OCI-LY7 (cell line): ENCODE measurements around the gene BBS4. TPM values are rescaled to one million over a fixed set of nuclear protein-coding genes. Genes with fewer than 3 reads are reported as not detected.
"Not testable (repeated sequence)": the region's sequence is repeated elsewhere in the genome, so short reads cannot be mapped to it uniquely, and the experiment has no call there.

Experiments used
- BruUV-seq: library from RNA; stranded (reverse); fragments of 400-500 nt; replicated peaks from 2 replicates; lab custom pipeline; 2021; lab: Mats Ljungman, UMichigan
- CTCF ChIA-PET: fragments of 300-600 bp; sonication (Branson Sonifier 250); formaldehyde crosslinking; loops from one replicate; lab custom pipeline; 2022; ENCODE audit warnings: antibody characterized with exemption; ENCODE audit not compliant: unreplicated experiment; lab: Charles Lee
- POLR2A ChIA-PET: fragments of 300-600 bp; sonication (Branson Sonifier 250); formaldehyde crosslinking; loops from one replicate; lab custom pipeline; 2022; ENCODE audit warnings: antibody characterized with exemption; lab: Charles Lee
- DNase-seq: peaks from one replicate; pipeline ENCODE4 v3.0.0-alpha.2; 2015; ENCODE audit warnings: low spot score
- H2AFZ ChIP-seq: fragments of 200-600 bp; sonication (generic), shearing (Covaris generic); 2 replicates; pipeline ENCODE4 v1.6.1; 2014; ENCODE audit warnings: mild to moderate bottlenecking, antibody characterized with exemption, low read length, moderate library complexity
- H3K27ac ChIP-seq: fragments of 200-600 bp; sonication (generic); 2 replicates; pipeline ENCODE4 v1.5.1; 2014; ENCODE audit warnings: mixed run types, low read depth, mild to moderate bottlenecking, moderate library complexity, low read length, inconsistent platforms; ENCODE audit not compliant: poor library complexity, severe bottlenecking
- H3K36me3 ChIP-seq: fragments of 200-600 bp; sonication (generic); 2 replicates; pipeline ENCODE4 v1.6.1; 2014; ENCODE audit warnings: mild to moderate bottlenecking, antibody characterized with exemption, low read length, moderate library complexity, mixed read lengths; ENCODE audit not compliant: insufficient read depth
- H3K4me1 ChIP-seq: fragments of 200-600 bp; sonication (generic); 2 replicates; pipeline ENCODE4 v1.5.1; 2014; ENCODE audit warnings: mild to moderate bottlenecking, low read length; ENCODE audit not compliant: insufficient read depth, poor library complexity, severe bottlenecking
- H3K4me2 ChIP-seq: fragments of 200-600 bp; sonication (generic); 2 replicates; pipeline ENCODE4 v1.6.1; 2014; ENCODE audit warnings: mild to moderate bottlenecking, low read length
- H3K4me3 ChIP-seq: fragments of 200-600 bp; sonication (generic); 2 replicates; pipeline ENCODE4 v1.5.1; 2014; ENCODE audit warnings: mild to moderate bottlenecking, low read depth, low read length; ENCODE audit not compliant: poor library complexity, severe bottlenecking
- H3K79me2 ChIP-seq: fragments of 200-600 bp; sonication (generic); 2 replicates; pipeline ENCODE4 v1.6.1; 2016; ENCODE audit warnings: low read depth, mild to moderate bottlenecking, low read length, moderate library complexity, mixed read lengths; ENCODE audit not compliant: insufficient read depth
- H3K9me2 ChIP-seq: fragments of 200-600 bp; sonication (generic); 2 replicates; pipeline ENCODE4 v1.6.1; 2016; ENCODE audit warnings: mild to moderate bottlenecking, low read length, mixed read lengths; ENCODE audit not compliant: insufficient read depth
- H3K9me3 ChIP-seq: fragments of 200-600 bp; sonication (generic); 2 replicates; pipeline ENCODE4 v1.6.1; 2014; ENCODE audit warnings: mild to moderate bottlenecking, mixed run types, low read length, mixed read lengths
- H4K20me1 ChIP-seq: fragments of 200-600 bp; sonication (generic); 2 replicates; pipeline ENCODE4 v1.6.1; 2014; ENCODE audit warnings: mild to moderate bottlenecking, antibody characterized with exemption, low read length, moderate library complexity, mixed read lengths; ENCODE audit not compliant: insufficient read depth
- CTCF ChIP-seq: fragments of 200-600 bp; sonication (generic); conservative IDR thresholded peaks from 2 replicates; pipeline ENCODE4 v1.5.1; 2014; ENCODE audit warnings: mild to moderate bottlenecking, antibody characterized with exemption, low read length, moderate library complexity, mixed read lengths
- EZH2phosphoT487 ChIP-seq: fragments of 200-600 bp; sonication (generic); IDR thresholded peaks from 2 replicates; pipeline ENCODE4 v1.6.1; 2018; ENCODE audit warnings: low read depth, borderline replicate concordance, mild to moderate bottlenecking, mixed run types, antibody characterized with exemption, low read length, moderate library complexity, mixed read lengths
- intact Hi-C: fragments of 100-400 bp; cut with micrococcal nuclease; formaldehyde crosslinking; loops from one replicate; pipeline ENCODE4 v1.10.0; 2022; ENCODE audit not compliant: unreplicated experiment
- total RNA-seq, 2 experiments: library from RNA; depleted of rRNA in 1 of 2; stranded (reverse); fragments of >200 nt in 1 of 2; shearing (Covaris generic) in 1 of 2; gene quantifications; 2 replicates each; pipeline ENCODE4 v1.2.3, GENCODE V29; 2014 to 2022

BBS4 gene
- total RNA-seq, 2 experiments from 2014 or later, result 19.7 to 29.7 TPM

- intact Hi-C loops, result loop anchor here (10.0 kb wide), 1 partner anchor 168 kb away; no protein-coding TSS in a partner anchor
- no peaks in the 10 kb centered on the region for H3K79me2 ChIP-seq
- no peak overlapping the region for H2AFZ ChIP-seq
These were observed 41.1 kb downstream of the BBS4 start for GRCh38 chr15:72727154-72727553.

GRCh38 chr15:72728249-72728648 lies 42.2 kb downstream of the BBS4 start:
- H3K4me2 ChIP-seq, H3K4me3 ChIP-seq, DNase-seq, H3K27ac ChIP-seq, H4K20me1 ChIP-seq, CTCF ChIA-PET, H2AFZ ChIP-seq, H3K9me2 ChIP-seq, H3K79me2 ChIP-seq, BruUV-seq, POLR2A ChIA-PET, H3K4me1 ChIP-seq, H3K9me3 ChIP-seq: not testable (repeated sequence)
- intact Hi-C loops, result loop anchor here (10.0 kb wide), 1 partner anchor 167 kb away; no protein-coding TSS in a partner anchor
- peaks cover 13% of the 10 kb centered on the region for H3K36me3 ChIP-seq

More at GRCh38 chr15:72727154-72727553, 41.1 kb downstream of the BBS4 start:
- no peak overlapping the region for H3K4me3 ChIP-seq
- H4K20me1 ChIP-seq, result no peaks in the 10 kb centered on the region
- H3K27ac ChIP-seq, result no peak overlapping the region
- H3K4me1 ChIP-seq, result no peaks in the 10 kb centered on the region
- H3K4me2 ChIP-seq, result no peak overlapping the region
- no TSS peak for BruUV-seq
- TF ChIP-seq CTCF (no peak), EZH2phosphoT487 (no peak)
- H3K9me2 ChIP-seq, result no peaks in the 10 kb centered on the region
- ChIA-PET POLR2A (interaction anchor here (0.6 kb wide), 1 partner anchor 9 kb away, joined by 3 read pairs; no protein-coding TSS in a partner anchor), CTCF (interaction anchor here (1.0 kb wide), 1 partner anchor 25 kb away, joined by 4 read pairs; no protein-coding TSS in a partner anchor)
- H3K9me3 ChIP-seq, result no peaks in the 10 kb centered on the region
- DNase-seq, result no peak
- H3K36me3 ChIP-seq, result peaks cover 12% of the 10 kb centered on the region

GRCh38 chr15:72728821-72729220 lies 42.8 kb downstream of the BBS4 start:
- ChIA-PET CTCF (interaction anchor here (0.6 kb wide), 1 partner anchor 225 kb away, joined by 3 read pairs; no protein-coding TSS in a partner anchor), POLR2A (interaction anchor here (0.6 kb wide), 2 partner anchors 11 to 214 kb away, joined by 3 to 6 read pairs; no protein-coding TSS in a partner anchor)
- DNase-seq, result no peak
- no peaks in the 10 kb centered on the region for H4K20me1 ChIP-seq
- H3K9me3 ChIP-seq, result no peaks in the 10 kb centered on the region
- H3K27ac ChIP-seq, result no peak overlapping the region
- H2AFZ ChIP-seq, result no peak overlapping the region
- peaks cover 13% of the 10 kb centered on the region for H3K36me3 ChIP-seq
- intact Hi-C loops, result loop anchor here (10.0 kb wide), 1 partner anchor 166 kb away; no protein-coding TSS in a partner anchor
- H3K4me1 ChIP-seq, result no peaks in the 10 kb centered on the region
- H3K79me2 ChIP-seq, result no peaks in the 10 kb centered on the region
- no TSS peak for BruUV-seq
- H3K4me2 ChIP-seq, result no peak overlapping the region
- no peak overlapping the region for H3K4me3 ChIP-seq
- TF ChIP-seq CTCF (no peak), EZH2phosphoT487 (no peak)
- no peaks in the 10 kb centered on the region for H3K9me2 ChIP-seq
